Activated T-cell treated with anti-CD3 and anti-CD28 coated beads, Interleukin-2, amount 50 U/mL, for 24 hours (primary cell): ENCODE measurements around the gene TMEM145.
A peak's percentile ranks its signal among the peaks of the same experiment; 100 is the strongest.
"Not testable (repeated sequence)": the region's sequence is repeated elsewhere in the genome, so short reads cannot be mapped to it uniquely, and the experiment has no call there.

Experiments
- DNase-seq: peaks from one replicate; pipeline ENCODE4 v3.0.0-alpha.2; 2020
- H3K27ac Mint-ChIP-seq: 2 replicates; pipeline ENCODE4 v1.8.0; 2020; ENCODE audit warnings: mild to moderate bottlenecking, mixed read lengths
- H3K27me3 Mint-ChIP-seq: 2 replicates; pipeline ENCODE4 v1.8.0; 2020; ENCODE audit warnings: mixed read lengths
- H3K36me3 Mint-ChIP-seq: 2 replicates; pipeline ENCODE4 v1.8.0; 2020; ENCODE audit warnings: low read depth, mixed read lengths
- H3K4me1 Mint-ChIP-seq: 2 replicates; pipeline ENCODE4 v1.8.0; 2020; ENCODE audit warnings: low read depth, mixed read lengths
- H3K4me3 Mint-ChIP-seq: 2 replicates; pipeline ENCODE4 v1.8.0; 2020; ENCODE audit warnings: mild to moderate bottlenecking, moderate library complexity, mixed read lengths
- H3K9me3 Mint-ChIP-seq: 2 replicates; pipeline ENCODE4 v1.8.0; 2020; ENCODE audit warnings: mixed read lengths

TMEM145 gene

GRCh38 chr19:42325308-42325895, 12.3 kb downstream of the TMEM145 start, which contains the start of gene MEGF8:
TSS of gene MEGF8 (plus strand) at chr19:42325635. CDS start at chr19:42326244, 609 bp downstream.
- Mint-ChIP-seq H3K27me3 (peaks cover 22% of the 10 kb centered on the region), H3K4me1 (peaks cover 19% of the 10 kb centered on the region), H3K27ac (peak within 1 kb of the TSS; percentile 86), H3K36me3 (no peaks in the 10 kb centered on the region), H3K9me3 (no peaks in the 10 kb centered on the region), H3K4me3 (peak within 1 kb of the TSS; percentile 84)
- peak; percentile 98 for DNase-seq

- Mint-ChIP-seq H3K4me1 (peaks cover 19% of the 10 kb centered on the region), H3K36me3 (no peaks in the 10 kb centered on the region), H3K9me3 (no peaks in the 10 kb centered on the region), H3K27ac (peak overlapping the region; percentile 86), H3K4me3 (peak overlapping the region; percentile 84), H3K27me3 (peaks cover 22% of the 10 kb centered on the region)
- no peak for DNase-seq
Measured at GRCh38 chr19:42325896-42326771, 13.0 kb downstream of the TMEM145 start.

GRCh38 chr19:42326969-42327368, 13.9 kb downstream of the TMEM145 start:
- H3K4me3 Mint-ChIP-seq: peak overlapping the region; percentile 84
- no peaks in the 10 kb centered on the region for H3K36me3 Mint-ChIP-seq
- no peaks in the 10 kb centered on the region for H3K9me3 Mint-ChIP-seq
- peaks cover 22% of the 10 kb centered on the region for H3K27me3 Mint-ChIP-seq
- no peak for DNase-seq
- H3K4me1 Mint-ChIP-seq: peaks cover 19% of the 10 kb centered on the region
- no peak overlapping the region for H3K27ac Mint-ChIP-seq

GRCh38 chr19:42327381-42327780, 14.3 kb downstream of the TMEM145 start:
- Mint-ChIP-seq H3K4me1 (peaks cover 19% of the 10 kb centered on the region), H3K27ac (no peak overlapping the region), H3K4me3 (no peak overlapping the region), H3K27me3 (peaks cover 18% of the 10 kb centered on the region), H3K9me3 (no peaks in the 10 kb centered on the region), H3K36me3 (no peaks in the 10 kb centered on the region)
- no peak for DNase-seq

GRCh38 chr19:42328106-42328505, 15.0 kb downstream of the TMEM145 start:
- DNase-seq: no peak
- Mint-ChIP-seq H3K9me3 (no peaks in the 10 kb centered on the region), H3K4me3 (no peak overlapping the region), H3K4me1 (peaks cover 19% of the 10 kb centered on the region), H3K27ac (no peak overlapping the region), H3K36me3 (no peaks in the 10 kb centered on the region), H3K27me3 (peaks cover 12% of the 10 kb centered on the region)

- Mint-ChIP-seq H3K9me3 (no peaks in the 10 kb centered on the region), H3K4me1 (peaks cover 16% of the 10 kb centered on the region), H3K27me3 (peaks cover 7% of the 10 kb centered on the region), H3K4me3 (no peak overlapping the region), H3K27ac (no peak overlapping the region), H3K36me3 (no peaks in the 10 kb centered on the region)
- no peak for DNase-seq
Measured at GRCh38 chr19:42328854-42329253, 15.7 kb downstream of the TMEM145 start.

GRCh38 chr19:42330241-42330711, 17.2 kb downstream of the TMEM145 start:
- Mint-ChIP-seq H3K36me3 (no peaks in the 10 kb centered on the region), H3K4me3 (no peak overlapping the region), H3K27me3 (no peaks in the 10 kb centered on the region), H3K27ac (no peak overlapping the region), H3K9me3 (no peaks in the 10 kb centered on the region), H3K4me1 (peaks cover 11% of the 10 kb centered on the region)
- DNase-seq: no peak

- DNase-seq, H3K27ac Mint-ChIP-seq, H3K36me3 Mint-ChIP-seq, H3K9me3 Mint-ChIP-seq, H3K4me1 Mint-ChIP-seq, H3K27me3 Mint-ChIP-seq, H3K4me3 Mint-ChIP-seq: not testable (repeated sequence)
Measured at GRCh38 chr19:42331333-42331732, 18.2 kb downstream of the TMEM145 start.

GRCh38 chr19:42332059-42332458, 18.9 kb downstream of the TMEM145 start:
- Mint-ChIP-seq H3K27me3 (no peaks in the 10 kb centered on the region), H3K36me3 (no peaks in the 10 kb centered on the region), H3K27ac (no peak overlapping the region), H3K4me3 (no peak overlapping the region), H3K9me3 (no peaks in the 10 kb centered on the region), H3K4me1 (peaks cover 3% of the 10 kb centered on the region)
- no peak for DNase-seq

GRCh38 chr19:42333018-42333417, 19.9 kb downstream of the TMEM145 start:
- Mint-ChIP-seq H3K9me3 (no peaks in the 10 kb centered on the region), H3K36me3 (peaks cover 2% of the 10 kb centered on the region), H3K27ac (no peak overlapping the region), H3K27me3 (no peaks in the 10 kb centered on the region), H3K4me3 (no peak overlapping the region), H3K4me1 (no peaks in the 10 kb centered on the region)
- no peak for DNase-seq

GRCh38 chr19:42333975-42334696, 21.0 kb downstream of the TMEM145 start:
- Mint-ChIP-seq H3K4me1 (no peaks in the 10 kb centered on the region), H3K36me3 (peaks cover 5% of the 10 kb centered on the region), H3K4me3 (no peak overlapping the region), H3K27me3 (no peaks in the 10 kb centered on the region), H3K27ac (no peak overlapping the region), H3K9me3 (no peaks in the 10 kb centered on the region)
- no peak for DNase-seq

GRCh38 chr19:42334697-42335373, 21.7 kb downstream of the TMEM145 start:
- peaks cover 5% of the 10 kb centered on the region for H3K36me3 Mint-ChIP-seq
- H3K9me3 Mint-ChIP-seq: no peaks in the 10 kb centered on the region
- no peak overlapping the region for H3K4me3 Mint-ChIP-seq

GRCh38 chr19:42335374-42335936, 22.3 kb downstream of the TMEM145 start:
- peaks cover 2% of the 10 kb centered on the region for H3K4me1 Mint-ChIP-seq
- no peak overlapping the region for H3K4me3 Mint-ChIP-seq
- no peaks in the 10 kb centered on the region for H3K9me3 Mint-ChIP-seq
- H3K27ac Mint-ChIP-seq: no peak overlapping the region
- H3K27me3 Mint-ChIP-seq: no peaks in the 10 kb centered on the region
- DNase-seq: no peak
- H3K36me3 Mint-ChIP-seq: peaks cover 5% of the 10 kb centered on the region

More at GRCh38 chr19:42334697-42335373, 21.7 kb downstream of the TMEM145 start:
- DNase-seq: no peak
- Mint-ChIP-seq H3K27me3 (no peaks in the 10 kb centered on the region), H3K4me1 (peaks cover 2% of the 10 kb centered on the region), H3K27ac (no peak overlapping the region)

- no peak overlapping the region for H3K27ac Mint-ChIP-seq
- H3K4me3 Mint-ChIP-seq: no peak overlapping the region
- no peaks in the 10 kb centered on the region for H3K27me3 Mint-ChIP-seq
- DNase-seq: no peak
- peaks cover 2% of the 10 kb centered on the region for H3K4me1 Mint-ChIP-seq
- H3K9me3 Mint-ChIP-seq: no peaks in the 10 kb centered on the region
- H3K36me3 Mint-ChIP-seq: peaks cover 5% of the 10 kb centered on the region
Measured at GRCh38 chr19:42335971-42336370, 22.9 kb downstream of the TMEM145 start.
